BE2C (cell line): ENCODE results near the gene GTF2H1.

ENCODE experiments used
- DNase-seq: peaks from one replicate; pipeline ENCODE4 v3.0.0-alpha.2; 2020
- H3K27me3 ChIP-seq: fragments of 250-450 bp; sonication (Bioruptor Pico); 2 replicates; pipeline ENCODE4 v1.5.1; 2020; ENCODE audit warnings: mild to moderate bottlenecking
- H3K36me3 ChIP-seq: fragments of 250-450 bp; sonication (Bioruptor Pico); 2 replicates; pipeline ENCODE4 v1.5.1; 2020; ENCODE audit warnings: mild to moderate bottlenecking
- H3K4me1 ChIP-seq: fragments of 250-450 bp; sonication (Bioruptor Pico); 2 replicates; pipeline ENCODE4 v1.5.1; 2020
- H3K4me3 ChIP-seq: 2 replicates; pipeline ENCODE4 v1.5.1; 2011; ENCODE audit warnings: low read depth, low read length
- H3K9me3 ChIP-seq: fragments of 250-450 bp; sonication (Bioruptor Pico); 2 replicates; pipeline ENCODE4 v1.5.1; 2020
- CTCF ChIP-seq: IDR thresholded peaks from 2 replicates; pipeline ENCODE4 v1.5.1; 2012; ENCODE audit warnings: mild to moderate bottlenecking, low read depth, low read length

GTF2H1 gene

GRCh38 chr11:18308242-18308641 lies 14.1 kb upstream of the GTF2H1 start:
- Histone ChIP-seq H3K27me3 (no peaks in the 10 kb centered on the region), H3K9me3 (no peaks in the 10 kb centered on the region), H3K4me3 (no peak overlapping the region), H3K4me1 (no peaks in the 10 kb centered on the region), H3K36me3 (no peaks in the 10 kb centered on the region; the same call in 1 of the 2 replicates)
- TF ChIP-seq CTCF, result no peak
- no peak for DNase-seq

GRCh38 chr11:18309691-18310090 lies 12.7 kb upstream of the GTF2H1 start:
- H3K27me3 ChIP-seq, result no peaks in the 10 kb centered on the region
- no peak for DNase-seq
- H3K36me3 ChIP-seq, result no peaks in the 10 kb centered on the region; the same call in 1 of the 2 replicates
- no peak overlapping the region for H3K4me3 ChIP-seq
- no peaks in the 10 kb centered on the region for H3K9me3 ChIP-seq
- no peaks in the 10 kb centered on the region for H3K4me1 ChIP-seq
- no peak for TF ChIP-seq CTCF

DNA sequence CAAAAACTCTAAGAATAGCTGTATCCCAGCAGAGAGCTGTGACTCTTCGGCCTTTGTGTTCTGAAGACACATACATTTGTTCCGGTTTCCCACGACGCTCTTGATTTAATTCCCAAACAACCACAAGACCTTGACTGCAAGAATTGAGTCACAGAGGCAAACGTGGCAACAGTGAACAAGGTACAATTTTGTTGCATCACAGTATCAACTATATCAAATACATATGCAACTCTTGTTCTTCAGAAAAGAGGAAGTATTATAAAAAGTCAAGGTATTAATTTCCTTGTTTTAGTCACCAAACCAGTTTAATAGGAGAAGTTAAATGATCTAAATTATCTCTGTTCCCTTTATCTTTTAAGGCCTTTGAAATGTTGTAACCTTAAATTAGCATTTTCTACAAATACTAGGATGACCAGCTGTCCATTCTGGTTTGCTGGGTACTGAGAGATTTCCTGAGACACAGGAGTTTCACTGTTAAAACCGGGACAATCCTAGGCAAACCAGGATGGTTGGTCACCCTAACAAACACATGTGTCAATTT lies 11.5 kb upstream of the GTF2H1 start:
- no peak overlapping the region for H3K4me3 ChIP-seq
- no peak for TF ChIP-seq CTCF
- no peaks in the 10 kb centered on the region; the same call in 1 of the 2 replicates for H3K36me3 ChIP-seq
- H3K4me1 ChIP-seq, result no peaks in the 10 kb centered on the region
- no peak for DNase-seq
- no peaks in the 10 kb centered on the region for H3K9me3 ChIP-seq
- H3K27me3 ChIP-seq, result no peaks in the 10 kb centered on the region

GRCh38 chr11:18312012-18312411 lies 10.4 kb upstream of the GTF2H1 start:
- Histone ChIP-seq H3K36me3 (no peaks in the 10 kb centered on the region; the same call in 1 of the 2 replicates), H3K4me3 (no peak overlapping the region), H3K9me3 (no peaks in the 10 kb centered on the region), H3K4me1 (no peaks in the 10 kb centered on the region), H3K27me3 (no peaks in the 10 kb centered on the region)
- no peak for TF ChIP-seq CTCF
- DNase-seq, result no peak

GRCh38 chr11:18312663-18313420 lies 9.5 kb upstream of the GTF2H1 start:
- Histone ChIP-seq H3K27me3 (no peaks in the 10 kb centered on the region), H3K9me3 (no peaks in the 10 kb centered on the region), H3K36me3 (no peaks in the 10 kb centered on the region; the same call in 1 of the 2 replicates), H3K4me1 (no peaks in the 10 kb centered on the region), H3K4me3 (no peak overlapping the region)
- no peak for DNase-seq
- no peak for TF ChIP-seq CTCF
